HG02759 (cell line): Measurements from ENCODE around the gene GIMD1.
"Not testable (repeated sequence)": the region's sequence is repeated elsewhere in the genome, so short reads cannot be mapped to it uniquely, and the experiment has no call there.

Experiments used
- ATAC-seq: cut with Tn5 transposase; IDR thresholded peaks from one replicate; pipeline ENCODE4 v1.9.1; 2021; ENCODE audit warnings: mild to moderate bottlenecking, moderate library complexity; ENCODE audit not compliant: unreplicated experiment

Gene GIMD1

DNA sequence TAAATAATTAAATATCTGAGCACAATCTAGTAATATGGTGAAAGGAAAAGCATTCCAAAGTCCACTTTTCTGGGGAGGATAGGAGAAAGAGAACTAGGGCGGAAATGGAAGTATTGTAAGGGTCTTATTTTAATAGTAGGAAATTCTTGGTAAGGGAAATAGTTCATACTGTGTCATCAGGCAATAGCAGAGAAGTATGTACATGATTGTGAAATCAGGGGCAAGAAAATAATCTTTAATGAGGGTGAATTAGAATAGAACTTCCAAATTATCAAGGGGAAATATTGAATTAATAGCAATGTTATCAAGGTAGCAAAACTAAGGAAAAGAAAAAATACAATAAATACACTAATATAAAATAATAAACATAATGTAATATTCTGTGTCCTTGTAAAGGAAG lies 14.8 kb downstream of the GIMD1 start:
- ATAC-seq, result no peak

DNA sequence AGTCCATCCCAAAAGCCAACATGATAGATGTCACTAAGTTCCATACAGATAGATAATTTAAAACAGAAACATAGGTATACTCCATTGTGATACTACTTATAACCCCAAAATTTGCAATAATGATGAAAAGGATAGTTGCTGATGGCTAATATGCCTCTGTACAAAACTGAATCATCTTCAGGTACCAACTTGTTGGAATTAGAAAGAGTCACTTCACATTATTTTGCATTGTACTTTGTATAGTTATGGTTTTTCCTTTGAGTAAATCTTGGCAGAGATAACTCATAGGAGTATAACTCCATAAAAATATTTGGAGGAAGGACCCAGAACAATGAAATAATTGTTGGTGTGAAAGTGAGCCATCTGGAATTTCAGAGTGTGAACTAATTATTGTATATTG lies 17.6 kb downstream of the GIMD1 start:
- ATAC-seq, result no peak

DNA sequence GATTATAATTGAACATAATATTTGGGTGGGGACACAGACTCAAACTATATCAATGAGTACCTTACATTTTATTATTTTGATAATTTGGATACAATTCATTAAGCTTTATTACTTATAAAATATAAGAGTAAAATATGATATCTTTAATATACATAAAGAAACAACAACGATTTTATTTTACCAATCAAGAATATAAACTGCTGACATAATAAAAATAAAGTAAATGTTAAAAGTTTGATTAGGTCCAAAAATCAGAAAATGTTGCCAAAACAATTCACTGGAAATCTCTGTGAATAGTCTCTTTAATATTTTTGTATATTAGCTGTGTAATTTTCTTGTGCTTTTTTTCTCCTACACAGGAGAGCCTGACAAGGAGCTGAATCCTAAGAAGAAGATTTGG lies 21.4 kb downstream of the GIMD1 start:
- no peak for ATAC-seq

DNA sequence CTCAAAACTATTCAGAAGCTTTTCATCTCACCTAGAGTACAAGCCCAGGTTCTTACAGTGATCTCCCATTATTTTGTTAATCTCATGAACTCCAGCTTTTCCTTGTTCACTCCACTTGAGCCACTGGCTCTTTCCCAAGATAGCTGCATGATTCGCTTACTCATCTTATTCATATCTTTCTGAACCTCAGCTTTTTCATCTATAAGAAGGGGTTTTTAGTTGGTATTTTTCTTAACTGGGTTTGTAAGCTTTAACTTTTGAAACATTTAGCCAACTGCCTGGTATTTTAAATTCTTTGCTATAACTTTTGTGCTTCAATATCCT lies 24.0 kb downstream of the GIMD1 start:
- ATAC-seq, result no peak

DNA sequence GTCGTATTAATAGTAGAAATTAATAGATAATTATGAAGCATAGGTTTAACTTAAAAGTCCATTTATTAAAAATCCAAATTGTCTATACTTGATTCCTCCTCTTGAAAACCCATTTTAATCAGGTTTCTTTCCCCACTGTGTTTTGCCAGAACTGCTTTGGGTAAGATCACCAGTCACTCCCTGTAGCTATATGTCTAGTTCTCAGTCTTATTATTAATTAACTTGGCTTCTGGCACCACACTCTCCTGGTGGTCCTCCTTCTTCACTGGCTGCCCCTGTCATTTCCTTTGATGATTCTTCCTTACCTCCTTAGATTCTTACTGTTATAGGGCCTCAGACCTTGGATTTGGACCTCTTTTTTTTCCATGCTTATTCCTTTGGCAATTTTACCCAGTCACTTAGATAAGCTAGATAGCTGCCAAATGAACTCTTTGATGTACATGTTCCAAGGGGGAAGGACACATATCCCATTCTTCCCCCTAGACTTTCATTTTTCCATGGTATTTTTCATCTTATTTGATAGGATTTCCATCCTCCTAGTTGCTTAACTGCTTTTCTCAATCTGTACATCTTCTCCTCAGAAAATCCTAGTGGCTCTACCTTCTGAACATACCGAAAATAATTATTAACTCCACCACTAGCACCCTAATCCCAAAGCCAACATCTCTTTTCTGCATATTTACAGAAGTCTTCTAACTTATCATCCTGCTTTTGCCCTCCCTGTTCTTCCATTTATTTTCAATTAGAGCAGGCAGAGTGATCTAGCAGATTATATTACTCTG lies 24.5 kb downstream of the GIMD1 start:
- no peak for ATAC-seq

DNA sequence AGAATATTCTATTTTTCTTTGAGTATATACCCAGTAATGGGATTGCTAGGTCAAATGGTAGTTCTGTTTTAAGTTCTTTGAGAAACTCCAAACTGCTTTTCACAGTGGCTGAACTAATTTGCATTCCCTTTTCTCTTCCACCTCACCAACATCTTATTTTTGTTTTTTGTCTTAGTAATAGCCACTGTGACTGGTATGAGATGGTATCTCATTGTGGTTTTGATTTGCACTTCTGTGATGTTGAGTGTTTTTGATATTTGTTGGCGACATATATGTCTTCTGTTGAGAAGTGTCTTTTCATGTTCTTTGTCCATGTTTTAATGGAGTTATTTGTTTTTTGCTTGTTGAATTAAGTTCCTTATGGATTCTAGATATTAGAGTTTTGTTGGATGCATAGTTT lies 27.8 kb downstream of the GIMD1 start:
- no peak for ATAC-seq

DNA sequence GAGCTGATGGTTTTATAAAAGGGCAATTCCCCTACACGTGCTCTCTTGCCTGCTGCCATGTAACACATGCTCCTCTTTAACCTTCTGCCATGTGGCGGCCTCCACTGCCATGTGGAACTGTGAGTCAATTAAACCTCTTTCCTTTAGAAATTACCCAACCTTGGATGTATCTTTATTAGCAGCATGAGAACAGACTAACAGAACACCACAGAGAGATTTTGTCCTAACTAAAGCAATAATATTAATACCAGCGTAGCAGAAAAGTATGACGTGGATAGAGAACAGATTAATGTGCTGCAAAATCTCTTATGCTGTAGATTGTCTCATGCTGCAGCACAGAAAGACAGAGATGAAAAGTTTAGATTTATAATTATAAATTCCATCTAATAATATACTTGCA lies 29.1 kb downstream of the GIMD1 start:
- ATAC-seq, result no peak

DNA sequence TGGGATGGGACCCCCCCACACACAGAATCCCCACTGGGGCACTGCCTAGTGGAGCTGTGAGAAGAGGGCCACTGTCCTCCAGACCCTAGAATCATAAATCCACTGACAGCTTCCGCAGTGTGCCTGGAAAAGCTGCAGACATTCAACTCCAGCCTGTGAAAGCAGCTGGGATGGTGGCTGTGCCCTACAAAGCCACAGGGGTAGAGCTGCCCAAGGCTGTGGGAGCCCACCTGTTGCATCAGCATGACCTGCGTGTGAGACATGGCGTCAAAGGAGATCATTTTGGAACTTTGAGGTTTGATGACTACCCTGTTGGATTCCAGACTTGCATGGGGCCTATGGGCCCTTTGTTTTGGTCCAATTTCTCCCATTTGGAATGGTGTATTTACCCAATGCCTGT lies 29.9 kb downstream of the GIMD1 start:
- ATAC-seq, result no peak

DNA sequence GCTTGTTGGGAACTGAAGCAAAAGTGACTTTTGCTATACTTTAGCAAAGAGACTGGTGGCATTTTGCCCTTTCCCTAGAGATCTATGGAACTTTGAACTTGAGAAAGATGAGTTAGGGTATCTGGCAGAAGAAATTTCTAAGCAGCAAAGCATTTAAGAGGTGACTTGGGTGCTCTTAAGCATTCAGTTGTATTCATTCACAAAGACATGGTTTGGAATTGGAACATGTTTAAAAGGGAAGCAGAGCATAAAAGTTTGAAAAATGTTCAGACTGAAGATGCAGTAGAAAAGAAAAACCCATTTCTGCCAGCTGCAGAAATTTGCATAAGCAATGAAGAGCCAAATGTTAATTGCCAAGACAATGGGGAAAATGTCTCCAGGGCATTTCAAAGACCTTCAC lies 30.7 kb downstream of the GIMD1 start:
- ATAC-seq, result no peak

DNA sequence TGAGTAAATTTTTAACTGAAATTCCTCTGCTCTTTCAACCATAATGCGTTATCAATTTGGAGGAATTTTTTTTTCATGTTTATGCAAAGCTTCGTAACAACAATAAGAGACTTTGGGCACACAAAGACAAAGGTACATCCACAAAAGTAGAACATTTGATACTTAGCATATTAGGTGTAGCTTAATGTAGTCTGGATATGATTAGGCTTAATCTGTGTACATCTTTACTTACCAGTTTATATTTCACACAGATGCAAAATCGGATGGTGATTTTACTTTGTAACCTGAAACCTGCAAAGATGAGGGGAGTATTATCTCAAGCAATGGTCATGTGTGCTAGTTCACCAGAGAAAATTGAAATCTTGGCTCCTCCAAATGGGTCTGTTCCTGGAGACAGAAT lies 32.0 kb downstream of the GIMD1 start:
- ATAC-seq, result no peak

DNA sequence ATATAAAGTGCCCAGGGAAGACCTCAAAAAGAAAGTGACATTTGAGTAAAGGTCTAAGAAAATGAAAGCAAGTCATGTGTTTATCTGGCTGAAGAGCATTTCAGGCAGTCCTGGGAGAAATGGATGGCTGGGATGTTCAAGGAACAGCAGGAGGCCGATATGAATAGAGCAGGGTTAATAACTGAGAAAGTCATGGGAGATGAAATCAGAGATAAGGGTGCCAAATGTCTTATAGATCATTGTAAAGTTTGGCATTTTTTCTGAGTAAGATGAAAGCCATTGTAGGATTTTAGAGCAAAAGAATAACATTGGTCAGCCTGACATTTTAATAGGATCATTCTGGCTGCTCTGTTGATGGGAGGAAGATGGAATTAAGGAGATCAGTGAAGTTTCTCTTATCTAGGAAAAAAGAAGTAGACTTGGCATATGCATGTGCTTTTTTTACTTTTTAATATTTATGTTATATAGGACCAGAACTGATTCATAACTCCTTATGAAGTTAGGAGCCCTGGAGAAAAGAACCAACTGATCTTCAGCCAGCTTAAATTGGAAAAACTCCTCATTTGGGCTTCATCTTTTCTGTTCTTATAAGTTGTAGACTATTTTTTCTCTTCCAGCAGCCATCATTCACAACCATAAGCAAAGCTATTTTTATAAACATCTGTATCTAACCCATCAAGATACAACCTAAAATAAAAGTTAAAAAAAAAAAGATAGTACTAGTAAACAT lies 33.7 kb downstream of the GIMD1 start:
- ATAC-seq, result no peak

DNA sequence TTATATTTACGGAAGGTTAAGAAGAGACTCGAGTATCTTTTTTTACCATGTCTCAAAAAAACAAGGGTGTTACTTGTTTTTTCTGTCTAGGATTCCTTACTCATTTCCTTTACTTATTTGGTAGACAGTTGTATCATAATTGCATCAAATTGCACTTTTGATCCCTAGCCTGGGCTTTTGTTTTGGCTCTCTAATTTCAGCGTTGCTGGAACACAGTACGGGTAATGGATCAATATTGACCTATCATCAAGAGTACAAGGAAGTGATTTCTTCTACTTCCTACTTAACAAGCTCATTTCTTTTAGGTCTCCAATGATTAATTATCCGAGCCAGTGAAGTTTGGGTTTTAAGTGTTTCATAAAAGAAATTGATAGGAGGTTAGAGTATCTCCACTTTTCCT lies 35.4 kb downstream of the GIMD1 start:
- no peak for ATAC-seq

DNA sequence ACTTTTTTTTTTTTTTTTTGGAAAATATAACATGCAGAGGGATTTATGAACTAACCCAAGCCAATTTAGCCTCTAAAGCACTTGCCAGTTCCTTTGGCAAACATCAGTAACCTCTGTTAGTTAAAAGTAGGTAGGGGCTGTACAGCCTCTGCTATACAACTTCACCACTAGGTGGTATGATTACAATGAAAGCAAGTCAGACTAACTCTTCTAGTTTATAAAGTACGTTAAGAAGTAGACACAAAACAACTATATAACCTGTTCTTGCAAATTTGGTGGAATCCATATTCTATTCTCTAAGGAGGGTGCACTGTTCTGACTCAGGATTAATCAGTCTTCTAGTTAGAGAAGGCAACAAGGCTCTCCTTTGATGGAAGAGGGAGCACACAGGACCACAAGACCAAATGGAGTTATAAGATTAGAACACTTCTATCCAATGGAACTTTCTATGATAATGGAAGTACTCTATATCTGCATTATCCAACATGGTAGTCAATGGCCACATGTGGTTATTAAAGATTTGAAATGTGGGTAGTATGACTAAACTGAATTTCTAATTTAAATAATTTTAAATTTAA lies 39.4 kb downstream of the GIMD1 start:
- peak; percentile 95 for ATAC-seq

DNA sequence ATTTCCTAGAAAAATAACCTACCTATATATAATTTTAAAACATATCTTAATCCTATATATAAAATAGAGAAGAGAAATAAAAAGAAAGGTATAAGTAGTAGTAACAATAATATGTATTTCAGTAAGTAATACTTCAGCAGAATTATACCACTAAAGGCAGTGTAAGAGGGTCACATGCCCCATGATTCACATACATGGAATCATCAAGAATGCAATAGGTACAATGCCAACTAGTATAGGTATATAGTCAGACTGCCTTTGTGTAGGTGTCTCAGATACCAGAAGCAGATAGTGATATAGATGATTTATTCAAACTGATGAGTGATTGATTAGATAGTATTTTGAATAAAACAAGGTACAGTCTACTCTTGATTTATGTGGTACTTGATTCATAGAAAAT lies 42.8 kb downstream of the GIMD1 start:
- ATAC-seq, result no peak

DNA sequence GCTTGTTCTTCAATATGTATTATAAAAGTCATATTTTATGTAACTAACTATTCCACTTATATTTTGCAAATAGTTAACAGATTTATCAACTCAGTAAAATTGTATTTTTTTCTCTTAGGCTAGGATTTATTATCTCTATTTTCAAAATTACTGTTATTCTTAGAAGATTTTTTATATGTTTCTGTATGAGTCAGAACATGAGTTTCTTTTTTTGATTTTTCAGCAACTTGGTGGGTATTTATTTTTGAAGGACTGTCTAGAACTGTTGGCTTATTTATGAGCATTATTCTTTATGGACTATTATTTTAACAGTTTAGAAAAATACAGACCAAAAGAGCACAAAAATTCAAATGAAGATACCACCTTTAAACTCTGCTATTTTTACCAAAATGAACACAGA lies 45.5 kb downstream of the GIMD1 start:
- ATAC-seq, result no peak

DNA sequence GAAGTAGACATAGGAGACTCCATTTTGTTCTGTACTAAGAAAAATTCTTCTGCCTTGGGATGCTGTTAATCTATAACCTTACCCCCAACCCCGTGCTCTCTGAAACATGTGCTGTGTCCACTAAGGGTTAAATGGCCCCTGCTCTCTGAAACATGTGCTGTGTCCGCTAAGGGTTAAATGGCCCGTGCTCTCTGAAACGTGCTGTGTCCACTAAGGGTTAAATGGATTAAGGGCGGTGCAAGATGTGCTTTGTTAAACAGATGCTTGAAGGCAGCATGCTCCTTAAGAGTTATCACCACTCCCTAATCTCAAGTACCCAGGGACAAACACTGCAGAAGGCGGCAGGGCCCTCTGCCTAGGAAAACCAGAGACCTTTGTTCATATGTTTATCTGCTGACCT lies 46.8 kb downstream of the GIMD1 start:
- not testable (repeated sequence) for ATAC-seq

DNA sequence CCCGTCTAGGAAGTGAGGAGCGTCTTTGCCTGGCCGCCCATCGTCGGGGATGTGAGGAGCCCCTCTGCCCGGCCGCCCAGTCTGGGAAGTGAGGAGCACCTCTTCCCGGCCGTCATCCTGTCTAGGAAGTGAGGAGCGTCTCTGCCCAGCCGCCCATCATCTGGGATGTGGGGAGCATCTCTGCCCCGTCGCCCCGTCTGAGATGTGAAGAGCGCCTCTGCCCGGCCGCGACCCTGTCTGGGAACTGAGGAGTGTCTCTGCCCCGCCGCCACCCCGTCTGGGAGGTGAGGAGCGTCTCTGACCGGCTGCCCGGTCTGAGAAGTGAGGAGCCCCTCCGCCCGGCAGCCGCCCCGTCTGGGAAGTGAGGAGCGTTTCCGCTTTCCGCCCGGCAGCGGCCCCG lies 47.4 kb downstream of the GIMD1 start:
- not testable (repeated sequence) for ATAC-seq

DNA sequence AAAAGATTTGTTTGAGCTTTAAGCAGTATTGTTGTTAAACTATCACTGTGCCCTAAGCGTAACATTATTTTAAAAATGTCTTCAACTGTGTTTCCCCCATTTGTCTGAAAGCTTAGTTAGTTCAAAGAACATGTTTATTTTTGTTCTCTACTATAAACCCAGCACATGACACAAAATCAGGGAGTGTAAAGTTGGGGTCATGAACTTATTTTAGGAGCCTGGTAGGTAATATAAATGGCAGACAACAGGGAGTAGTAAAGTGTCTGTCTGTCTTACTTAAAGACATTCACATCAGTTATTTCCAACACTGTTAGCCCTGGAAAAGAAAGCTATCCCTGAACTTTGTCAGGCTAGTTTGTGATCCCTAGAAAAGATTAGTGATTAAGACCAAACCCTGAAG lies 48.3 kb downstream of the GIMD1 start:
- no peak for ATAC-seq

DNA sequence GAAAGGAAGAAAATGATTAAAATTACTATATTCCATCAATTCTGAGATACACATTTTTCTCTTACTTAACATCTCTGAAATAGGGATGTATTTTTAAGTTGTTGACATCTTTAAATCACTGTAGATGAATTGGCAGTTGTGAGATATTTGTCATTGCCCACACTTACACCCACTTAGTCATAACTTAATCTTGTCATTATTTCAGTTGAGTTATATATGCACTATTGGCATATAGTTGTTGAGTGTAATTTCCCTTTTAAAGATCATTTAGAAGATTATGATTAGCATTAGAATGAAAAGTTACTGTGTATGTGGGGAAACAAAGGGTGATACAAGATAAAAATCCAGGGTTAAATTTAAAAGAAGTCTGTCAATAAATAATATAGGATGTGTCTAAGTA lies 50.1 kb downstream of the GIMD1 start:
- ATAC-seq, result no peak

DNA sequence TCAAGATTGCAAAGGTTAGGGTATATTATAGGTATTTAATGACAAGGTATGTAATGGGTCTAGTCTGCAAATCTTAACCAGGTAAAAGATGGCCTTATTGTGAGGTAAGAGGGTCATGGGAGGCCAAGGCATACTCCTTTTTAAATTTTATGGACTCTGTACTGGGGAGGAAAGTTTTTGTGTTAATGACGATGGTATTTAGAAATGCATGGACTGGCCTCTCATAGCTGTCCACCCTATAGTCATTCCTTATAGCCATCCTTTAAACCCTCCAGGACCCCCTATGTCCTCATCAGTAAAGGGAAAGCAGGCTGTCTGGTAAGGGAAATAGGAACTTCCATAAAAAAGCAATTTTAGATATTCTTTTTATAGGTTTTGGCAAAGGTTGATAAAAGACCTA lies 50.8 kb downstream of the GIMD1 start:
- no peak for ATAC-seq

DNA sequence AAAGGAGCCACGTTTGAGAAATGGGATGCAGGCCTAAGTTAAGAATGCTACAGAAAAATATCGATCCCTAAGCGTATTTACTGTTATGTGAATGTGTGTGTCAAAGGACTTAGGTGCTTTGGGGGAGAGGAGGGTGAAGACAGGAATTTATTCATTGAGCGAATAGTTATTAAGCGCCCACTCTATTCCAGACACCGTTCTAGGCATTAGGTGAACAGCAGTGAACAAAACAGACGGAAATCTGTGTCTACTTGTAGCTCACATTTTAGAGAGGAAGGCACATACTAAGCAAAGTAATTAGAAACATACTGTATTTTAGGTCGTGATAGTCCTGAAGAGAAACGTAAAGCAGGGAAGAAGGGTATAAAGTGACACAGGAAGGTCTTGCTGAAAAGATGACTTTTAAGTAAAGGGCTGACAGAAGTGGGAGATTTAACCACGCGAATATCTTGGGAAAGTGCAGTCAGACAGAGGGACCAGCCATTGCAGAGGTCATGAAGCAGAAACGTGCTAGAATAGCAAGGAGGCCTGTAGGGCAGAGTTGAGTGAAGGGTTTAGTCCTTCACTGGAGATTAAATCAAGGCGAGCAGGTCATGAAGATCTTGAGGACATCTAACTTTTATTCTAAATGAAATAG lies 51.7 kb downstream of the GIMD1 start:
- peak; percentile 1 for ATAC-seq
